ENCODE data around the gene MEGF11.

The MEGF11 gene

GRCh38 chr15:66238318-66238717 lies 15.2 kb downstream of the MEGF11 start:
- no peak for FAIRE-seq

DNA sequence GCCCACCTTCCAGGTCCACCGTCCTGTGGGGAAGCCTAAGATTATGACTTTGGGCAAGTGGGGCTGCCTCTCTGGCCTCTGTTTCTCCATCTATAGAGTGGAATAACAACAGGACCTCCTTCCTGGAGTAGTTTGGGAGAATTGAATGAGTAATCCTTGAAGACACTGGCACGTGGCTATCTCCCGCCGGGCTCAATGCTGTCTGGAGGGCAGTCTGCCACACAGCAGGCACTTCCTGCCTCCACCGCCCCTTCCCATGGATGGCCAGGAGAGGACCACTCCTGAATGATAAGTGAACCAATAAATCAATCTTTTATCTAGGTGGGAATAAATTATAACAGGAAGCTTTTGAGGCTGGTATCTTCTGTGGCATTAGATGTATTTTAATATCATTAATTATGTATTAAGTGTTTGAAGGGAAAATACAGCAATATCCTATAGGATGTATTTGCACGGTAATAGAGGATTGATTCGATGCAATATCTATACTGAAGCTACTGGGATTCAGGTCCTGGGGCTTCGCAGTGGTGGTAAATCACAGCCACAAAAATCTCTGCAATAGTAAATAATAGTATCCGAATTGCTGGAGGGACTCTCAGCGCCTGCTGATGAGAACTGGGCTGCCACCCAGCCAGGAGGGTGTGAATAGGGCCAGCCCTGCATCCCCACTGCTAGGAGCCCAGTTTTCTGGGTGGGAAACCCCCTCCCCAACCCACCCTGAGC lies 15.9 kb downstream of the MEGF11 start:
- no peak for FAIRE-seq

DNA sequence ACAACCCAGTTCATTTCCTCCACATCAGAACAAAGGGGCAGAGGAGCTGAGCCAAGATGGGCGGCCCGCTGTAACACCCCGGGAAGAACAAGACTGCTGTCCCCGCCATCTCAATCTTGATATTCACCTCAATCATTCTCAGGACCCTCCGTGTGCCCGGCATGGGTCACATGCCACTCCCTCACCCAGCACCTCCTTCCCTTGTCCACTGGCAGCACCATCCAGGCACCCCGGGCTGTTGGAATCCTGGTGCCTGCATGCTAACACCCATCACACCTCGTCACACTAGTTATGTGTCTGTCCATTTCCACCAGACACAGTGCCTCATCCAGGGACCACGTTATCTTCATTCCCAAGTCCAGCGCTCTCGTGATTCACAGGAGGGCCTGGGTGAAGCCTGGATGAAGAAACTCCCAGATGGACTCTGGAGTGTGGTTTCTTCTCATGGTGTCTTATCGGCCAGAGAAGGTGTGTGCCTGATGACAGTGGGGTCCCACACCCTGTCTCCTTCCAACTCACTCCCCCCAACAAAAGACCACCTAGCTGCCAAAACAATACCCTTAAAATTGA lies 16.7 kb downstream of the MEGF11 start:
- FAIRE-seq: no peak

DNA sequence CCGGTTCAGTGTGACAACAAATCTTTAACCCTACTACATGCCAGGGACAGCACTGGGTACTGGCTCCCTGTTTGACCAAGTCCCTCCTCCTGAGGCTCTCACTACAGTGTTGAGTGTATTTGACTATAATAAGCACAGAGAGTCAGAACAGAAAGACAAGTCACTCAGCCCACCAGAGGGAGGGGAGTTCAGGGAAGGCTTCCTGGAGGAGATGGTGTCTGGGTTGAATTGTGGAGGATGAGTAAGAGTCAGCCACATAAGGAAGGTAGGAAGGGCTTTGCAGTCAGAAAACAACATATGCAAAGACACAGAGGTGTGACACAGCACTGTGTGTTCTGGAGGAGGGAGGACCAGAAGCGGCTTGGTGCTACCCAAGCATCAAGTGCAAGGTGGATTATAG lies 17.7 kb downstream of the MEGF11 start:
- no peak for FAIRE-seq

GRCh38 chr15:66234798-66235197 lies 18.8 kb downstream of the MEGF11 start:
- no peak for FAIRE-seq

GRCh38 chr15:66233487-66234415 lies 19.8 kb downstream of the MEGF11 start:
- FAIRE-seq: no peak

- FAIRE-seq: no peak
These were observed 21.3 kb downstream of the MEGF11 start for GRCh38 chr15:66232267-66232625.

DNA sequence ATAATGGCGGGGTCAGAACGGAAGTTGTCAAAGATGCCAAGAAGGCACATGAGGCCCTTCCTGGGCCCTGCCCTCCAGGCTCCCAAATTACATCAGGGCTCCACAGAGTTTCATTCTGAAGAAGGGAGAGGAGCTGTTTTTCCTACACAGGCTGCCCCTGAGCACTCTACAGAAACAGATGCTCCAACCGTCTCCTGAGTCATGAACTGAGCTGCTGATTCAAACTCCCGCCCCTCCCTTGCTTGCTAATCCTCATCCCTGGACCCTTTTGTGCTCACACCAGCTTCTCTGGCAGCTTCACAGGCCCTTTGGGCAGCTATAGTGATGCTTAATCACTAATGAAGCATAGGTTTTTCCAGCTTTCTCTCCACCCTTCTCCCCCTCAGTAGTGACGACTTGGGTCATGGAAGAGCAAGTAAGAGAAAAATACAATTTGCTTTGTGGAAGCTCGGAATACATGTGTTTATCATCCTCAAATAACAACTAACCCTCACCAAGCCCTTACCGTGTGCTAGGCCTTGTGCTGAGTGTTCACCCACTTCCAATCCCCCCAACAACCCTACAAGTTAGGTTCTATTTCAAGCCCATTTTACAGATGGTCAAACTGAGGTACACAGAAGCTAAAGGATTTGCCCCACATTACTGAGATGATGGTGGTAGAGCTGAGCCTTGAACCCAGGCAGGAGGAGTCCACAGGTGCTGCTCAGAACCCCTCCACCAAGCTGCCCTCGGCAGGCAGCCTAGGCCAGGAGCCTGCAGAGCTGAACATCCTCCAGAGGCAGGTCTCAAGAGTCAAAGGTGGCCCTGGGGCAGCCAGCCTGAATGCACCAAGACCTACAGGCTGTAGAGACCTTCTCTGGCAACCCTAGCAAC lies 21.9 kb downstream of the MEGF11 start:
- no peak for FAIRE-seq

DNA sequence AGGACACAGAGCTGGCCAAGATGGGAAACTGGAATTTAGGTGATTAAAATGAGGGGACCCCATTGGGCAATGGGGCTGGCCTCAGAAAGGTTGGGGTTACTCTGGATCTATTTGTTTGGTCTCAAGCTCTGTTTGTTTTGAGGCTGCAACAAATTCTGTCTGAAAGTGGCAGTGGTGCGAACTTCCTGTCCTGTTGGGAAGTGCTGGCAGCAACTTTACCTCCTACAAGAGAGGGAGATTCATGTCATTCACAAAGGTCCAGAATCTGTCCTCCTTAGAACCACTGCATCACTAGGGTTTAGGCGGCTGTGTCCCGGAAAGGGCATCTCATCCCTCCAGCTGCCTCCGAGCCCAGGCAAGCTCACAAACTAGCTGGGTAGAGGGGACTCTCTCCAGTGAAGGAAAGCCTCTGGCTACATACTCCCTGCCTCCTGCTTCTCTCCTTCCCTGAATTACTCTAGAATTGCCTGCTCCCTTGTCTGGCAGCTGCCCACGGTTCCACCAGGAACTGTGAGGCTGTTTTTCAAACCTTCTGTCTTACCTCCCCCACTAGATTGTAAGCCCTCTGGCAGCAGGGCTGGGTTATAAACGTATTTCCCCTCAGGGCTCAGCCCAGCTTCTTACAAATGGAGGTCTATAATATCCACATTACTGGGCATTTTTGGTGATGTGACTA lies 23.6 kb downstream of the MEGF11 start:
- FAIRE-seq: no peak

- no peak for FAIRE-seq
These were observed 24.5 kb downstream of the MEGF11 start for GRCh38 chr15:66228807-66229735.

DNA sequence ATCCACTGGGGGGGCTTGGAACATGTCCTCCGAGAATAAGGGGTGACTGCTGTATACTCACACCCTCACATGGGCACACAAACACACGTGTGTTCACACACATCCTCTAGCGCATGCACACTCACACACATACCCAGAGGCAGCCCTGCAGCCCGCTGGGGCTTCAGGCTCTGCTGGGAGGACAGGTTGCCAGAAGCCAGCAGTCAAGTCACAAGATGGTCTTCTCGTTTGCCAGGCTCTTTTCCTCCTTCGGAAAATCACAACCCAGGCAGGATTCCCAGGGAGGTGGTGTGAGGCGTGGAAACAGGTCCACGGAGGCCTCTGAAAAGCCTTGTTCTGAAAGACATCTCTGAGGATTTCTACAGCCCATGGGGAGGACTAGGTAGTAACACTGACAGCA lies 26.8 kb downstream of the MEGF11 start:
- no peak for FAIRE-seq

- FAIRE-seq: no peak
These were observed 27.8 kb downstream of the MEGF11 start for GRCh38 chr15:66225656-66226274.

DNA sequence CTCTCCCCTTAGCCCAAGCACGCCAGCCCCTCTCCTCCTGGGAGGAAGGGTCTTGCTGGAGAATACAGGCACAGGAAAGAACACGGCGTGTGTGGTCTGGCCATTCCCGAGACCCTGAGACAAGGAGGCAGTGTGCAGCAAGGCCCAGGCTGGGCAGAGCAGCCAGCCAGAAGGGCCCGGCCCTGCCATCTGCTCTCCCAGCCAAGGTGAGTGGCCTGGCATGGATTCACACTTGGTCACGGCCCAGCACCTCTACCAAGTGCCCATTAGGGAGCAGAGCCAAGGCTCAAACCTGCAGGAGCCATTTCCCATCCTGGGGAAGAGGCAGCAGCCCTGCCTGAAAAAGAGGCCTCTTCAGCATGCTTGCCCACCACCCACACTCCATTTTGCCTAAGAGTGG lies 28.6 kb downstream of the MEGF11 start:
- FAIRE-seq: no peak

DNA sequence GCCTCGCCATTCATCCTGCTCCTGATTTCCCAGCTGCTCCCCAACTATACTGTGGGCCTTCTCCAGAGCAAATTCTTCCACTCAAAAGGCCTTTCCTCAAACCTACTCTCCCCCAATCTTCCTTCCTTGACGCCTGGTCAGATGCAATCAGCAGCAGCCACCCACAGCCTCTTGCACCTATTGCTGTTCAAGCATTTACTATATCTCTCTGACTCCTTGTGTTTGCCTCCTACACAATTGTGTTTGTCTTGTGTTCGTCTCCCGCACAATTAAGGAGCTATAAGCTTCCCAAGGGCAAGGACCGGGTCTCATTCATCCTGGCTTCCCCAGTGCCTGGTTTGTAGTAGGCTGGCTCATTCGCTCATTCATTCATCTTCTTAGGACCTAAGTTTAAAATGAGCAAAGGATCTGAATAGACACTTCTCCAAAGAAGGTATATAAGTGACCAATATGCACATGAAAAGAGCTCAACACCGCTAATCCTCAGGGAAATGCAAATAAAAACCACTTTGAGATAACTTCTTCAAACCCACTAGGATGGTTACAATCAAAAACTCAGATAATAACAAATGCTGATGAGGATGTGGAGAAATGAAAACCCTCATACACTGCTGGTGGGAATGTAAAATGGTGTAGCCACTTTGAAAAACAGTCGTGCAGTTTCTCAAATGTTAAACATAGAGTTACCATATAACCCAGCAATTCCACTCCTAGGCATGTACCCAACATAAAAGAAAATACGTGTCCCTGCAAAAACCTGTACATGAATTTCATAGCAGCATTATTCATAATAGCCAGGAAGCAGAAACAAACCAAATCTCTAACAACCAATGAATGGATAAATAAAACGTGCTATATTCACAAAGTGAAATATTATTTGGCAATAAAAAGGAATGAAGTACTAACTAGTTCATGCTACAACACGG lies 31.0 kb downstream of the MEGF11 start:
- no peak for FAIRE-seq

- no peak for FAIRE-seq
These were observed 32.4 kb downstream of the MEGF11 start for GRCh38 chr15:66221126-66221525.

DNA sequence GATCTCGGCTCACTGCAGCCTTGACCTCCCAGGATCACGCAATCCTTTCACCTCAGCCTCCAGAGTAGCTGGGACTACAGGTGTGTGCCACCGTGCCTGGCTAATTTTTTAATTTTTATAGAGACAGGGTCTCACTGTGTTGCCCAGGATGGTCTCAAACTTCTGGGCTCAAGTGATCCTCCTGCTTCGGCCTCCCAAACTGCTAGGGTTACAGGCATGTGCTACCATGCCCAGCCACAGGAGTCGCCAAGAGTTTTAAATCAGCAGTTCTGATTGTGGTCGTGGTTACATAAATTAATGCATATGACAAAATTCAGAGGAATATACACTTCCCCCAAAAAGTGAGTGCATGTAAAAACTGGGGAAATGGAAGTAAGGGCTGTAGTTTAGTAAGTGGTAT lies 32.9 kb downstream of the MEGF11 start:
- FAIRE-seq: no peak

GRCh38 chr15:66219339-66219738 lies 34.2 kb downstream of the MEGF11 start:
- FAIRE-seq: no peak

GRCh38 chr15:66216806-66217205 lies 36.7 kb downstream of the MEGF11 start:
- no peak for FAIRE-seq

DNA sequence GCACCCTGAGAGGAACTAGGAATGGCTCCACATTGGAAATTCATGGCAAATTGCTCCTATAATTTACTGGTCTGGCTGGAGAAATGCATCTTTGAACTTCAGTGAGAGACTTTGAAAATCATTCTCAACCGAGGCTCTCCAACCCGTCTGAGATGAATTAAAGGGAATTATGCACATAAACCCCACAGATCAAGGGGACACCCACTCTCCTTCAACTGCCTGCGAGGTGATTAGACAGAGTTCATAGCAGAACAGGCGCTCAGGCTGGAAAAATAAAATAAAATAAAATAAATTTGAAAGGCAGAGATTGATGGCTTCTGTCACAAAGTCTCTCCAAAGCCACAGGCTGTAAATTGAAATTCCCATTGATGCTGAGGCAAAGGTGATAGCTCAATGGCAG lies 37.7 kb downstream of the MEGF11 start:
- FAIRE-seq: no peak

DNA sequence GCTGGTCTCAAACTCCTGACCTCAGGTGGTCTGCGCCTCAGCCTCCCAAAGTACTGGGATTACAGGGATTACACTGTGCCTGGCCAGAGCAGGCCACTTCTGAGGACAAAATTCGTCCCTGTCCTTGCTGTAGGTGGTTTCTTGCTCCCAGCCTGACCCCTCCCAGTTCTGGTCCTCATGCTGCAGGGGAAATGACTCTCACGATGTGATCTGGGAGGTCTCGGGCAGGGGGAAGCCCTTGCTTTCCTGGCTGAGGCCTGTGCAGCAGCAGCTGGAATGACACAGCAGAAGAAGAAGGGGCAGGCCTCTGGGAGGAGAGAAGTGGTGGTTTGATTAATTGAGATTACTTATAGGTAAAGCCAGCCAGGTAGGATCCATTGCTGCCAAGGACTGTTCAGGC lies 39.3 kb downstream of the MEGF11 start:
- no peak for FAIRE-seq

Measured in G401.6 (cell line).